ENCODE data around the gene ZNF836. TPM values are rescaled to one million over a fixed set of nuclear protein-coding genes. Genes with fewer than 3 reads are reported as not detected.

The ZNF836 gene
- total and polyA plus RNA-seq, 2 of the 13 experiments (the other 11 are each of a cell fraction or from before 2014, with no cell fraction given): 1.6 to 5.3 TPM

DNA sequence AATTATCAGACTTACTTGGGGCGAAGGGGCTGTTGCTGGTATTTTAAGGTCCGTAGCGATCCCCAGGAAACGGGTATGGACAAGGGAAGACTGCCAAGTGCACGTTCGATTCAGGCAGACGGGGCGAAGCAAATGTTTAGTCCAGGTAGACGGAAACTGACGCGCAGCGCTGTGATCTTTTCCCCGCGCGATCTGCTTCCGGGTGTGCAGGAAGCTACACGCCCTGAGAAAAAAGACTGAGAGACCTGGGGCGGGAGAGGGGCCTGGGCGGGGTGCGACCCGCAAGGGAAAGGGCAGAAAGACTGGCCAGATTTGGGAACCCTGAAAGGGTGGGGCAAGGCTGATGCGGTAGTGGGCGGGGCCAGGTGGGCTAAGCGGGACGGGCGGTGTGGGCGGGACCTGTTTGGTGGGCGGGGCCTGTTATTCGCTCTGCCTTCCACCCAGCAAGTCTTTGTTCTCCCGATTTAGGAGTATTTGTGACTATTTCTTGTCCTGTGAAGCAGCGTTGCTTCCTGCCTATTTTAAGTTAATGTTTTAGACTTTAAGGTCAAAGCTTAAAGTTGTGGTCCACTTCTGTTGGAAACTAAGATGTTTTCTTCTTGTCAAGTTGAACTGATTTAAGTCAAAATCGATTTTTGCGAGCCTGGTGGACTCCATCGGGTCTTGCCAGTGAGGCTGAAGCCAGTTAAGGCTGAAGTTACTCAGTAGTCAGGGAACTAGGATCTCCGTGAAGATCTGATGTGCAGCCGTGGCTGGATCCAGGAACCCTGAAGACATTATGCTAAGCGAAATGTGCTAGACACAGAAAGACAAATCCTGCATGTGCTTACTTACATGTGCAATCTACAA is at the start of gene ZNF836 (continued):
- TF ChIP-seq SP1 (IDR thresholded peaks at IDR 0.05): no peak
- peak; percentile 45; the same call in 1 of the 2 replicates for TF ChIP-seq SP1 (CRISPR knock-in tag; IDR thresholded peaks at IDR 0.05)
- TF ChIP-seq ZC3H13 (CRISPR knock-in tag; IDR thresholded peaks at IDR 0.05): no peak
- TF ChIP-seq MTA1 (CRISPR knock-in tag; IDR thresholded peaks at IDR 0.05; ENCODE audit: borderline replicate concordance): no peak
- TF ChIP-seq BRD4 (CRISPR knock-in tag; IDR thresholded peaks at IDR 0.05): 0 out of 2 replicates have a peak, but pooled peaks have one; percentile 13
- TF ChIP-seq KLF11 (CRISPR knock-in tag; IDR thresholded peaks at IDR 0.05): no peak
- TF ChIP-seq KLF12 (CRISPR knock-in tag; IDR thresholded peaks at IDR 0.05; ENCODE audit: borderline replicate concordance): peak; percentile 43; the same call in 1 of the 2 replicates
- TF ChIP-seq, protein P1, sequence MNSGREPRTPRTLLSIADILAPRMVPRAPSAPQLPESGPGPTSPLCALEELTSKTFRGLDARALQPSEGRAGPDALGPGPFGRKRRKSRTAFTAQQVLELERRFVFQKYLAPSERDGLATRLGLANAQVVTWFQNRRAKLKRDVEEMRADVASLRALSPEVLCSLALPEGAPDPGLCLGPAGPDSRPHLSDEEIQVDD (CRISPR knock-in tag; IDR thresholded peaks at IDR 0.05; ENCODE audit: borderline replicate concordance): no peak
- TF ChIP-seq PLRG1 (conservative IDR thresholded peaks at IDR 0.05): no peak
- TF ChIP-seq ZNF24 (IDR thresholded peaks at IDR 0.05): no peak
- peak; percentile 78 for TF ChIP-seq GABPB1 (CRISPR knock-in tag; IDR thresholded peaks at IDR 0.05)
- no peak for TF ChIP-seq GTF2F1 (IDR thresholded peaks at IDR 0.05; ENCODE audit: low read length)
- TF ChIP-seq LCORL (IDR thresholded peaks at IDR 0.05): no peak
- TF ChIP-seq LCORL (CRISPR knock-in tag; IDR thresholded peaks at IDR 0.05): peak; percentile 50; the same call in 1 of the 2 replicates
- TF ChIP-seq ZNF383 (CRISPR knock-in tag; IDR thresholded peaks at IDR 0.05; ENCODE audit: borderline replicate concordance): no peak
- TF ChIP-seq ZBTB7B (CRISPR knock-in tag; IDR thresholded peaks at IDR 0.05): 0 out of 2 replicates have a peak, but pooled peaks have one; percentile 3
- TF ChIP-seq TSC22D2 (CRISPR knock-in tag; IDR thresholded peaks at IDR 0.05; ENCODE audit: borderline replicate concordance): no peak
- TF ChIP-seq POLR2A (IDR thresholded peaks at IDR 0.05; ENCODE audit: insufficient read depth in 1 of 2, low read depth in 2 of 2, low read length in 2 of 2): peak; percentile 30 to 34; a peak in 3 of 4 replicates
- TF ChIP-seq, protein P2, sequence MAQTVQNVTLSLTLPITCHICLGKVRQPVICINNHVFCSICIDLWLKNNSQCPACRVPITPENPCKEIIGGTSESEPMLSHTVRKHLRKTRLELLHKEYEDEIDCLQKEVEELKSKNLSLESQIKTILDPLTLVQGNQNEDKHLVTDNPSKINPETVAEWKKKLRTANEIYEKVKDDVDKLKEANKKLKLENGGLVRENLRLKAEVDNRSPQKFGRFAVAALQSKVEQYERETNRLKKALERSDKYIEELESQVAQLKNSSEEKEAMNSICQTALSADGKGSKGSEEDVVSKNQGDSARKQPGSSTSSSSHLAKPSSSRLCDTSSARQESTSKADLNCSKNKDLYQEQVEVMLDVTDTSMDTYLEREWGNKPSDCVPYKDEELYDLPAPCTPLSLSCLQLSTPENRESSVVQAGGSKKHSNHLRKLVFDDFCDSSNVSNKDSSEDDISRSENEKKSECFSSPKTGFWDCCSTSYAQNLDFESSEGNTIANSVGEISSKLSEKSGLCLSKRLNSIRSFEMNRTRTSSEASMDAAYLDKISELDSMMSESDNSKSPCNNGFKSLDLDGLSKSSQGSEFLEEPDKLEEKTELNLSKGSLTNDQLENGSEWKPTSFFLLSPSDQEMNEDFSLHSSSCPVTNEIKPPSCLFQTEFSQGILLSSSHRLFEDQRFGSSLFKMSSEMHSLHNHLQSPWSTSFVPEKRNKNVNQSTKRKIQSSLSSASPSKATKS (CRISPR knock-in tag; IDR thresholded peaks at IDR 0.05): no peak
- peak; percentile 66 for TF ChIP-seq ASH2L (IDR thresholded peaks at IDR 0.05; ENCODE audit: insufficient read length, low read depth, low read length)
- peak; percentile 51; the same call in 1 of the 2 replicates for TF ChIP-seq POLR2G (IDR thresholded peaks at IDR 0.05; ENCODE audit: low read depth, low read length)
- TF ChIP-seq SAP130 (CRISPR knock-in tag; IDR thresholded peaks at IDR 0.05; ENCODE audit: low read depth): no peak; the same call in 1 of the 2 replicates
- TF ChIP-seq RBFOX2 (IDR thresholded peaks at IDR 0.05; ENCODE audit: low read depth, low read length): 0 out of 2 replicates have a peak, but pooled peaks have one; percentile 20
- no peak for TF ChIP-seq NFYB (CRISPR knock-in tag; IDR thresholded peaks at IDR 0.05)
- no peak for TF ChIP-seq ZNF446 (CRISPR knock-in tag; IDR thresholded peaks at IDR 0.05)
- no peak for TF ChIP-seq ZNF160 (CRISPR knock-in tag; IDR thresholded peaks at IDR 0.05)
- peak; percentile 62; the same call in 1 of the 2 replicates for TF ChIP-seq ONECUT2 (CRISPR knock-in tag; IDR thresholded peaks at IDR 0.05)

Data from HepG2 (cell line).